ENCODE results near the gene MRPL12.

MRPL12 gene

DNA sequence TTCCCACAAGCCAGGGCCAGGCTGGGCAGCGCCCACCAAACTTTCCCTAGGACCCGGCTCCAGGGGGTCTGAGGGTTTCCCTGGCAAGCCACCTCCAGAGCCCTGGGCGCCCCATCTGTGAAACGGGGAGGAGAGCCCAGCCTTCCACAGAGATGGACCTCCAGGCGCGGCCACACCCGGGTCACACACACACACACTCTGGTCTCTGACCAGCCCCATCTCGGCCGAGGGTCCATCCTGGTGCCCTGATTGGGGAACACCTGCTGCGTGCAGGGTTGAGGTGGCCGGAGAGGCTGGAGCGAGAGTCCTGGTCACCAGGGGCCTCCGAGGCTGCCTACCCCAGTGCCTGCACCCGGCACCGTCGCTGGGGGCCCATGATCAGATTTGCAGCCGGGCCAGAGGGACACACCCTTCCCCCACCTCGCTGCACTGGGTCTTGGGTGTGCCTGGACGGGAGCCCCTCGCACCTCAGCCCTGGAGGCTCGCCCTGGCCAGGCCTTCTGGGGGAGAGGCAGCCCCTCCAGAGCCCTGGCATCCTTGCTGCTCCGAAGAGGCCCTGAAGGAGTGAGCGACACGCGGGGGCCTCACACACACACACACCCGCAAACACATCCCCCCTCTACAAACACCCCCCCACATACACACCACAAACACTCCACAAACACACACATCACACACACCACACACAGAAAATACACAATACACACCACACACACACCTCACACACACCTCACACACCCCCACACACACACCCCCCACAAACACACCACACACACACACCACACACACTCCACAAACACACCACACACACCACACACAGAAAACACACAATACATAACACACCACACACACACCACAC lies 38.7 kb downstream of the MRPL12 start:
- no peak for DNase-seq (ENCODE audit: low read depth)
- TF ChIP-seq, protein P1, sequence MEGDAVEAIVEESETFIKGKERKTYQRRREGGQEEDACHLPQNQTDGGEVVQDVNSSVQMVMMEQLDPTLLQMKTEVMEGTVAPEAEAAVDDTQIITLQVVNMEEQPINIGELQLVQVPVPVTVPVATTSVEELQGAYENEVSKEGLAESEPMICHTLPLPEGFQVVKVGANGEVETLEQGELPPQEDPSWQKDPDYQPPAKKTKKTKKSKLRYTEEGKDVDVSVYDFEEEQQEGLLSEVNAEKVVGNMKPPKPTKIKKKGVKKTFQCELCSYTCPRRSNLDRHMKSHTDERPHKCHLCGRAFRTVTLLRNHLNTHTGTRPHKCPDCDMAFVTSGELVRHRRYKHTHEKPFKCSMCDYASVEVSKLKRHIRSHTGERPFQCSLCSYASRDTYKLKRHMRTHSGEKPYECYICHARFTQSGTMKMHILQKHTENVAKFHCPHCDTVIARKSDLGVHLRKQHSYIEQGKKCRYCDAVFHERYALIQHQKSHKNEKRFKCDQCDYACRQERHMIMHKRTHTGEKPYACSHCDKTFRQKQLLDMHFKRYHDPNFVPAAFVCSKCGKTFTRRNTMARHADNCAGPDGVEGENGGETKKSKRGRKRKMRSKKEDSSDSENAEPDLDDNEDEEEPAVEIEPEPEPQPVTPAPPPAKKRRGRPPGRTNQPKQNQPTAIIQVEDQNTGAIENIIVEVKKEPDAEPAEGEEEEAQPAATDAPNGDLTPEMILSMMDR (IDR thresholded peaks at IDR 0.05; ENCODE audit: control insufficient read depth, extremely low read depth, insufficient read depth): no peak
- H3K4me3 ChIP-seq (ENCODE audit: low read depth, low read length): no peak overlapping the region

Data from LNCaP clone FGC (cell line).